ENCODE results near the gene VEGFB.
A peak's percentile ranks its signal among the peaks of the same experiment; 100 is the strongest.

The VEGFB gene

DNA sequence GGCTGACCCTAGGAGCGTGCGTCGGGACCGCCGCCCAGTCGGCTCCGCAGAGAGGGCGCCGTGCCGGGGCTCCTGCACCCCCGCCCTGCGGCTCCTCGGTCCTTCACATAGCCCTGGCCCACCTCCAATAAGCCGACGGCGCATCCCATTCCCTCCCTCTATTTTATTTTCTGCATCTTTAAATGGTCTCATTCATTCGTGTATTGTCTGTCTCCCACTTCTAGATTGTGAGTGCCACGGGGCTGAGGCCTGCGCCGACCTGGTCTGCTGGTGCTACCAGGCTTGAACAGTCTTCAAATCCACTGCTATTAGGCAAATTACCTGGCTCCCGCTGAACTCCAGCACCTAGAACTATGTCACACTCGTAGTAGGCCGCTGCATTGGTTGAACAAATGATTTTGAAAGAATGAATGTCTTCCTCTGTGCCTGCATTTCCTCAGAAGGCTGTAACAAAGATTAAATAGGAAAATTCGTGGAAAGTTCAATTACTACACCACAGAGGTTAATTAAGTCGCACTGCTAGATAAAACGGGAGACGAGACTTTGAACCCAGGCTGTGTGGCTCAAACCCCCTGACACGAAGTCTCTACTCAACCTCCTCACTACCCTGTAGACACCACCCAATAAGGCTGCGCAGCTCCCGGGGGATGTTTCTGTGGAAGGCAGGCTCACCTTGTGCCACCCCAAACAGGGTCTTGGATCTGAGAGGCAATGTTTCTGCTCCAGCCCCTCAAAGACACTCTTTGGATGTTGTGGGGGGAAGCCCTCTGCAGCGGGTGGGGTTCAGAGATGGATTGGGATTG, 13.5 kb downstream of the VEGFB start:
- DNase-seq = peak in 2 of 14 donors; percentile 53 to 57

GRCh38 chr11:64248578-64248977, 14.2 kb downstream of the VEGFB start:
- DNase-seq = no peak

- DNase-seq = no peak
These were observed 14.7 kb downstream of the VEGFB start for GRCh38 chr11:64249038-64249437.

DNA sequence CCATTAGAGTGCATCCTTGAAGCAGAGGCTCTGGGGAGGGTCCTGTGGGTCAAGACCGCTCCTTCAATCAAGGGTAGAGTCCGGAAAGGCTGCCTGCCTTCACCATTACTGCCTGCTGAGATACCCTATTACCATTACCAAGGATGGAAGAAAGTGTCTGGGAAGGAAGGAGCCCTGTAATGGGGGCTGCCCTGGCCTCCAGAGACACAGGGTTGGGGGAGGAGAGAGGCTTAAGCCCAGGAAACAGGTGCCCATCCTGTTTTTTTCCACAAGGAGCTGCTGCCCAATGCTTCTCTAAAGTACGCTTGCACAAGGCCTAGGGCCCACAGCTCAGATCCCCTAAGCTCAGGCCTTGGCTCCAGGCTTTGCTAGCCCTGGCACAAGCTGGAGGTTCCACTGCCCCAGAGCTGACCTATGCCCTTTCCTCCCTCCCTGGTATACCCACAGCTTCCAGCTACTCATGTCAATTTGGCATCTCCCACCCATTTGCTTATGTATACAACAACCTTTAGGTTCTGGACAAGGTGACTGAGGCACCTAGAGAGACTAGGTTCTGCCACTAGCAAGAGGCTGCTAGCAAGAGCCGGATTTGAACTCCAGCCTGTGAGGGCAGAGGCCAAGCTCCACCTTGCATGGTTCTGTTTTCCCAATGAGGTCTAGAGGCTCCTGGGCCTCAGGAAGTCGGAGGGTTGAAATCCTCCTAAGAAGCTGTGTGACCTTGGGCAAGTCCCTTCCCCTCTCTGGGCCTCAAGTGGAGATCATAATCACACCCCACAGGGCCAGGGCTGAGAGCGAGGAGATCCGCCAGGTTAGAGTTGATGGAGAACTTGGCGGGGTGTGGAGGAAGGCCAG, 15.4 kb downstream of the VEGFB start:
- DNase-seq = no peak

- DNase-seq = no peak
These were observed 16.1 kb downstream of the VEGFB start for GRCh38 chr11:64250415-64251015.

DNA sequence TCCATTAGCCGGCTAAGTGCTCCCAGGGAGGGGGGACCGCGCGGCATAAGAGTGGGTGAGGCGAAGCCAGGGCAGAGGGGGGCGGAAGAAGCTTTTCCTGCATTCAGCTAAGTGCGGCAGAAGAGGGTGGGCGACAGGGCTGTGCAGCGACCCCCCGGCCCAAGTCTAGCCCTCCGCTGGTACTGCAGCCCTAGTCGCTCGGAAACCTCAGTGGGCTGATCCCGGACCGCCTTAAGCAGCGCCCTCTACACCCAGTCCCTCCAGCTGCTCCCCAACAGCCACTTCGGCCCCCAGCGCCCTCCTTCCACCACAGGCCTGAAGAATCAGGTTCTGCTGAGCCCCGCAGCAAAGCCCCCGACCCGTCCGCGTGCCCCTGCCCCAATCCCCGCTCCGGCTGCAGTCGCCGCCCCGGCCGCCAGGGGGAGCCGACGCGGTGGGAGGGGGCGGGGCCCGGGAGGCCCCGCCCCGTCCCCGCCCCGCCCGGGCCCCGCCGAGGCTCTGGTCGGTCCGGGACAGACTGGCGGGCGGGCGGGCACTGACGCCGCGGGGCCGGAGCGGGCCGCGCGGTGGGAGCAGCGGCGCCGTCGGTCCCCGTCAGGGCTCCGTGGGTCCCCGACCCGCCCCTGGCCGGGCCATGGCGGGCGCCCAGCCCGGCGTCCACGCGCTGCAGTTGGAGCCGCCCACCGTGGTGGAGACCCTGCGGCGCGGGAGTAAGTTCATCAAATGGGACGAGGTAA, 16.8 kb downstream of the VEGFB start, which contains the start of gene PLCB3:
PLCB3 (plus strand) TSS at position 515 of the 737 bp plus-strand sequence; CDS start at position 635, 120 bp downstream.
- DNase-seq = peak in 8 of 14 donors; percentile 19 to 80 (median 43)

DNA sequence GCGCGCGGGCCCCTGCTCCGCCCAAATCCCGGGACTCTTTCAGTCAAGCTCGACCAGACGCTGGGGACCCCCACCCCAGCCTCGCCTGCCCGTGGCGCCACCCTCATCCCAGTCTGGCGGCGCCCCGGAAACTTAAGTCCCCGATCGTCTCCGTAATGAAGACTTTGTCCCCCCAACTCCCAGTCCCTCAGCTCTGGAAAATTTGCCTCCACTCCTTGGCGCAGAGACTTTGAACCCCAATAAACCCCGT, 17.3 kb downstream of the VEGFB start:
- no peak for DNase-seq

GRCh38 chr11:64252003-64252872, 17.9 kb downstream of the VEGFB start:
- DNase-seq = no peak

GRCh38 chr11:64253043-64253442, 18.7 kb downstream of the VEGFB start:
- DNase-seq = no peak

DNA sequence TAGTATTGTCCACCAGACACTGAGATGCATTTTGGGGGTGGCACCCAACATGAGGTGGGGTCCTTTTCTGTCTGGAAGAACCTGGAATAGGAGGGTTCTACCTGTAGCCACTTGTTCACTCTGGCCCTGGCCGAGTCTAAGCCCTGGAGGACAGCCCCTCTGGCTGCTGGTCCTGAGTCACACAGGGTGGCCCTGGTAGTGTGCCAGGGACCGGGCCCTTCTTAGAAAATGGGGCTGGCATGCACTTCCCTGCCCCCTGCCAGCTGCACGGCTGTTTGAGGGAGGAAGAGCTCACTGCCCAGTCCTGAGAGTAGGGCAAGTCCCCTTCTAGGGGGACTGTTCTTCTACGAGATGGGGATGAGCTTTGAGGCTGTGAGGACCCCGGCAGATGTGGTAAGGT, 19.1 kb downstream of the VEGFB start:
- peak in 9 of 14 donors; percentile 28 to 80 (median 53) for DNase-seq

DNA sequence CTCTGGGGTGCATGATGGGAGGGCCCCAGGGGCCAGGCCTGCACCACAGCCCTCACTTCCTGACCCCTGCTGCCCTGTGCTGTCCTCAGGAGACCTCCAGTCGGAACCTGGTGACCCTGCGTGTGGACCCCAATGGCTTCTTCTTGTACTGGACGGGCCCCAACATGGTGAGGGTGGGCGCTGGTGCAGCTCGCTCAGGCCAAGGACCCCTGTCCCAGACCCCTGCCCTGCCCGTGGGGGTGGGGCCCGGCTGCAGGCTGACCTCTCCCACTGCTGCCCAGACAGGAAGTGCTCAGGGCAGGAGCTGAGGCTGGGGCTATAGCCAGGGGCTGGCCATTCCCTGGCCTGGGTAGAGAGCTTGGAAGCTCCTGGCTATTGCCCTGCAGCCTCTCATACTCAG, 19.9 kb downstream of the VEGFB start:
- DNase-seq = no peak

- no peak for DNase-seq
These were observed 21.0 kb downstream of the VEGFB start for GRCh38 chr11:64255135-64256128.

GRCh38 chr11:64256300-64256699, 21.9 kb downstream of the VEGFB start:
- no peak for DNase-seq

DNA sequence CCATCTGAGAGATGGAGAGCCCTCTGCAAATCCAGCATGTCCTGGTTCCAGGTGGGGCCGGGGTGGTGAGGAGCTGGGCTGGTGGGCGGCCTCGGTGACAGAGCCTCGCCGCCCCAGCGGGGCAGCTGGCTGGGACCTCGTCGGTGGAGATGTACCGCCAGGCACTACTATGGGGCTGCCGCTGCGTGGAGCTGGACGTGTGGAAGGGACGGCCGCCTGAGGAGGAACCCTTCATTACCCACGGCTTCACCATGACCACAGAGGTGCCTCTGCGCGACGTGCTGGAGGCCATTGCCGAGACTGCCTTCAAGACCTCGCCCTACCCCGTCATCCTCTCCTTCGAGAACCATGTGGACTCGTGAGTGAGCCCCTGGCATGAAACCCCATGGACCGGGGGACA, 24.0 kb downstream of the VEGFB start:
- DNase-seq = no peak

DNA sequence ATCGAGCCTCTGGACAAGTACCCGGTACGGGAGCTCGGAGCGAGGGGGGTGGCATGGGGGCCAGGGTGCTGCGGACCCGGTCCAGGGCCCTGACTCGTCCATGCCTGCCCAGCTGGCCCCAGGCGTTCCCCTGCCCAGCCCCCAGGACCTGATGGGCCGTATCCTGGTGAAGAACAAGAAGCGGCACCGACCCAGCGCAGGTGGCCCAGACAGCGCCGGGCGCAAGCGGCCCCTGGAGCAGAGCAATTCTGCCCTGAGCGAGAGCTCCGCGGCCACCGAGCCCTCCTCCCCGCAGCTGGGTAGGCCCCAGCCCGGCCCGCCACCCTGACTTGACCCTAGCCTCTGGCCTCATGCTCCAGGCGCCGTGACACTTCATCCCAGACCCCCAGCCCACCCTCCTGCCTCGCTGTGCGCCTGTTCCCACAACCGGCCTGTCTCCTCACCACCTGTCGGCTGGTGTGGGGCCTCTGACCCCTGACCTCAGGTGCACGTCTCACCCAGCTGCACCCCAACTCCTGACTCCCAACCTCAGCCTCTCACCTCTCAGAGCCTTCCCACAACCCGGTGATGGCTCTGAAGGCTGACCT, 24.7 kb downstream of the VEGFB start:
- DNase-seq = no peak

DNA sequence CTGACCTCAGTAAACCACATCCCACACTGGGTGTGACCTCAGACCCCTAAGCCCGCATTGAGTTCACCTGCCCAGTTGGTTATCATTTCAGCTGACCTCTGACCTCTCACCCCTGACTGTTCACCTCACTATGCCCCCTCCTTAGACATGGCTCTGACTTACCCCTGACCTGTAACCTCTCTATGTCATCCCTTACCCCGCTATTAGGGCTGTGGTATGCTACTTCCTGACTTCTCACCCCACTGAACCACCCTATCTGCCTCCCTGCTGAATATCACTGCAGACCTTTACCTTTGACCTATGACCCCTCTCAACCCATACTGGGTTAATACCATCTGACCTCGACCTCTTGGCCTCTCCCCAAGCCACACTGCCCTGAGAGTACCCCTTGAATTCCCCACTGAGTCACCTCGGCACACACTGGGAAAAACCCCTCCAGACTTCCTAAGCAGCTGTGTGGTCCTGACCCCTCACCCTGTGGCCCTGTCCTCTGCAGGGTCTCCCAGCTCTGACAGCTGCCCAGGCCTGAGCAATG, 25.2 kb downstream of the VEGFB start:
- DNase-seq = no peak

DNA sequence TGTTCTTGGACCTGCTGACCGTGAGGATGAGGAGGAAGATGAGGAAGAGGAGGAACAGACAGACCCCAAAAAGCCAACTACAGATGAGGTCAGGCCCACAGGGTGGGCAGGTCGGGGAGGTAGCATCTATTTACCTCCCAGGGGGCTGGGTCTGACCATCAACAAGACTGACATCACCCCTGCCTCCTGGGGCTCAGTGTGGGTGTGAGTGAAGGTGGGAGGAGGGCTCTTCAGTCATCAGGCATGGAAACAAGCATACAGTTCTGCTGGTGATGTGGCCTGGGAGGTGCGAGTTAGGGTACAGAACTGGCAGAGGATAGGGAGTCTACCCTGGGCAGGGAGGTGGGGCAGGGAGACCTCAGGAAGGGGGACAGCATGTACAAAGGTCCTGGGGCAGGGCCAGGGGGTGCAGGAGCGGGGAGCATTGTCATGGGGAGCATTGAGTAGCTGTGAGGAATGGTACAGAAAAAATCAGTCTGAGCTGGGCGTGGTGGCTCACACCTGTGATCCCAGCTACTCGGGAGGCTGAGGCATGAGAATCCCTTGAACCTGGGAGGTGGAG, 25.8 kb downstream of the VEGFB start:
- no peak for DNase-seq

- no peak for DNase-seq
These were observed 27.2 kb downstream of the VEGFB start for GRCh38 chr11:64261556-64262080.

Measured in C1 segment of cervical spinal cord (tissue), 14 donors.